Kidney capillary endothelial cell (primary cell): ENCODE data around the gene TASOR.
"Not testable (repeated sequence)": the region's sequence is repeated elsewhere in the genome, so short reads cannot be mapped to it uniquely, and the experiment has no call there.

ENCODE experiments used
- DNase-seq: peaks from one replicate; pipeline ENCODE4 v3.0.0-alpha.2; 2018; ENCODE audit warnings: low spot score

Gene TASOR

GRCh38 chr3:56683122-56683817 lies at the start of gene TASOR:
TASOR (minus strand) TSS chr3:56683265; CDS start chr3:56683006, 259 bp downstream.
- peak; percentile 72 for DNase-seq

GRCh38 chr3:56732109-56732508 lies 49.0 kb upstream of the TASOR start:
- DNase-seq: no peak

GRCh38 chr3:56725175-56725574 lies 42.1 kb upstream of the TASOR start:
- DNase-seq: no peak

- DNase-seq: no peak
Measured at GRCh38 chr3:56724676-56725075, 41.6 kb upstream of the TASOR start.

- DNase-seq: no peak
Measured at GRCh38 chr3:56720849-56721248, 37.8 kb upstream of the TASOR start.

GRCh38 chr3:56718809-56719208 lies 35.7 kb upstream of the TASOR start:
- not testable (repeated sequence) for DNase-seq

GRCh38 chr3:56711344-56711743 lies 28.3 kb upstream of the TASOR start:
- no peak for DNase-seq

- not testable (repeated sequence) for DNase-seq
Measured at GRCh38 chr3:56707412-56707811, 24.3 kb upstream of the TASOR start.

DNA sequence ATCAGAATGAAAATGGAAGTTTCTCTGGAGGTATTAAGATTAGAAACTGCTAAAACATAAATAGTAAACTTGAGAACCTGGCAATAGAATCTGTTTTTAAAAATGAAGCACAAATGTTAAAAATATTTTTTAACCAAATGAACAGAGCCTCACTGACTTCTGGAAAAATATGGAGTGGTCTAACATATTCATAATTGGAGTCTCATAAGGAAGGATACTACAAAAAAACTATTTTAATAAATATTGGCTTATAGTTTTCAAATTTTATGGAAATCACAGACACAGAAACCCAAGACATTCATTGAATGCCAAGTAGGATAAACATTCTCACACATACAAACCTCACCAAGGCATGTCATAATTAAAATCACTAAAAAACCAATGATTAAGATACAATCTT lies 23.6 kb upstream of the TASOR start:
- DNase-seq: no peak

DNA sequence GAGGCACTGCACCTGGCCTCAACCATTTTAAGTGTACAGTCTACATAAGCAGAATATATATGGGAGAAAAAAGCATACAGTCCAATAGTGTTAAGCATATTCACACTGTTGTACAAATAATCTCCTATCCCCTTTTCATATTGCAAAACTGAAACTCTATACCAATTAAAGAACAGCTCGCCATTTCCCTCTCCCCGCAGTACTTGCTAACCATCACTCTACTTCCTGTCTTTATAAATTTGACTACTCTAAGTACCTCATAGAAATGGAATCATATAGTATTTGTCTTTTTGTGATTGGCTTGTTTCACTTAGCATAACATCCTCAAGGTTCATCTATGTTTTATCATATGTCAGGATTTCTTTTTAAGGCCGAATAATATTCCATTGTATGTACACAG lies 21.6 kb upstream of the TASOR start:
- no peak for DNase-seq

DNA sequence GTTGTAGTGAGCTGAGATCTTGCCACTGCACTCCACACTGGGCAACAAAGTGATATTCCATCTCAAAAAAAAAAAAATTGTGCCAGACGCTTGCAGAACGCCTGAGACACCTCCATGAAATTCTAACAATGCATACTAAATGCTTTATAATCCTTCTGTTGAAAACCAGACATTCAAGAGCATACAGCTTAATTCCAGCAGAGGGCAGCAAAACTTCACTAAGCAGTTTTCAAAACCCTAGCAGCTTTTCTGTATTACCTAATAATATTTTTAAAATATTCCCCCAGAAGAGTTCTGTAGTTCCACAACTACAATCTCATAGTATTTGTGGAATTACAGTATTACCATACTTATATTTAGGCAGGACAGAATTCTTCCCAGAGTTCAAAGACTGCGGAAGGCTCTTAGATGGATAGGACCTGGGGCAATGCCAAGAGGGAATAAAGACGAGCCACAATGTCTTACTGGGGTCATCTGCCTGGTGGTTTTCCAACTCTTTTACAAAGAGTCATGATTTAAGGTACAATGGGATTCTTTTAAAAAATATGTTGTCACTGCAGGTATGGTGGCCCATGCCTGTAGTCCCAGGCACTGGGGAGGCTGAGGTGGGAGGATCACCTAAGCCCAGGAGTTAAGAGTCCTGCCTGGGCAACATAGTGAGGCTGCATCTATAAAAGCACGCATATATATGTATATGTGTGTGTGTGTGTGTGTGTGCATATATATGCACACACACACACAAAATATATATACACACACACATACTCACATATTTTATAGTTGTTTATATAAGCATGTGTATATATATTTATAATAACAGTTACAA lies 19.6 kb upstream of the TASOR start:
- DNase-seq: peak; percentile 74

- no peak for DNase-seq
Measured at GRCh38 chr3:56700151-56700550, 17.1 kb upstream of the TASOR start.

DNA sequence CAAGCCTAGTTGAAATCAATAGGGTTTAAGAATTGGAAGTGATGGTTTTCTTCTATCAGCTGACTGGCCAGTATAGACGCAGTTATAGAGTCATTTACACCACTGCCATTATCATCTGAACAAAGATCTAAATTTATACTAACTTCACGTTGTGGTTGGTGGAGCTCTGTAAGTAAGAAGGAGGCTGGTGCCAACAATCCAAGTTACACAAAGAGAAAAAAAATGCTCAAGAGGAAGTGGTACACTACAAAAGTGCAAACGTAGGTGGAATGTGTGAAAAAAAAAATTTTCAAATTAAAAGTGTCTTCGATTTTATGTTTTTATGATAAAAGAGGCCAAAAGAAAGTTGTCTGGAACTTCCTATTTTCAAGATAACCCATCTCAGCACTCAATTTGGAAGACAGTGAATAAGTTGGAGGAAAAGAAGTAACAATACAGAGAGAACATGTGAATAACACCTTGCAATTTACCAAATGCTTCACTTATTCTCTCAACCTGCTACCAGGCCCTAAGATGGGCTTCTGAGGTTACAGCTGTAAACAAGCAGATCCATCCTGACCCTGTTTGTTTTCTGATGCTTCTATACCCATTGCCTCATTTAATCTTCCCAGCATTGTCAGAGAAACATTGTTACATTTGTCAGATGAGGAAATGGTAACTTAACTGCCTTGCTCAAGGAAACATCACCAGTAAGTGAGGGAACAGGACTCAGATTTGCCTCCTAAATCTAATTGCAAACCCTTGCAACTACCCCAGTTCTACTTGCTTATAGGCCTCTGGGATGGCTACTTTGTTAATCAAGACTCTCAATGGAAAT lies 12.0 kb upstream of the TASOR start:
- DNase-seq: no peak

- no peak for DNase-seq
Measured at GRCh38 chr3:56693750-56694149, 10.7 kb upstream of the TASOR start.

- DNase-seq: not testable (repeated sequence)
Measured at GRCh38 chr3:56692520-56693433, 9.7 kb upstream of the TASOR start.

GRCh38 chr3:56692001-56692365 lies 8.9 kb upstream of the TASOR start:
- not testable (repeated sequence) for DNase-seq

GRCh38 chr3:56691165-56692000 lies 8.3 kb upstream of the TASOR start:
- no peak for DNase-seq

DNA sequence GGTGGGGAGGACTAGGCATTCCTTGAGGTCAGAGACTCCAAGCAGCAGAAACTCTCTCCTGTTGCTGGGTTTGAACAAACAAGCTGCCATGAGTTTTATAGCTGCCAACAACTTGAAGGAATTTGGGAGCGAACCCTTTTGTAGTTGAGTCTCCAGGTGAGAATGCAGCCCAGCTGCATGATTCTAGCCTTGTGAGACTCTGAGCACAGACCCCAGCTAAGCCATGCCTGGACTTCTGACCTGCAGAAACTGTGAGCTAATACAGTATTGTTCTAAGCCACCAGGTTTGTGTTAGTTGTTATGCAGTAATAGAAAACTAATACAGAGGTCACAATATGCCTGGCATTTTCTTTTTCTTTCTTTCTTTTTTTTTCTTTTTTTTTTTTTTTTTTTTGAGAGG lies 6.2 kb upstream of the TASOR start:
- no peak for DNase-seq

- DNase-seq: no peak
Measured at GRCh38 chr3:56688191-56688590, 5.1 kb upstream of the TASOR start.

DNA sequence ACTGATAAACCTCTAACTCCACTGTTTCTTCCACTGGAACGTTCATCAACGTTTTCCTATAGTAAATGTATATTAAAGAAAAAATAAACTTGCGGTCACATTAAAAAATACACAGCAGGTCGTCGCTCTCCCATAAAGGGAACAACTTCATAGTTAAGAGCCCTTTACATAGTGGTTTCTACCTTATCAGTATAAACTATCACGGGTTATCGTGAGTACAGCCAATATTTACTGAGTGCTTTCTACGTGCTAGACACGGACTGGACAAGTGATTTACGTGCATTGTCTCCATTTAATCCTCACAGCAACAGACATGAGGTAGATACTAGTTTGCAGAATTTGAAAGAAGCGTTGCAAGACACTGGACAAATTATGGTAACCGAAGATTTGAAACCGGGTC lies 964 bp upstream of the TASOR start:
- no peak for DNase-seq
